ENCODE results near the gene TMEM245.

TMEM245 gene

DNA sequence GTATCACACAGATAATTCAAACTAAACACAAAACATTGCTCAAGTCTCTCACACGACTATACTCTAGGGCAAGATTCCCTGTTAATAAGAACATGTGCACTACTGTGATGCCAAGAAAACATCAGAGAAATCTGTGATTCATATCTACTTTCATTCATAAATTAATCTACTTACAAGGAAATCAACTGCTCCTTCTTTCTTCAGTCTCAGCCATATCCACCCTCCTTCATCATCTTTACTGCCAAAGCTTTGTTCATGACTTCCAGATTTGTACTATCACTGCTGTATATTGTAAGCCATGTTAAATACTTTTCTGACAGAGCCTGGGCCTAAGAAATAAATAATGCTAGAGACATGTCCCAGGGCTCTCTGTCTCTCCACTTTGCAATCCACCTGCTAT lies 141.5 kb downstream of the TMEM245 start:
- H3K79me2 ChIP-seq (ENCODE audit: insufficient read depth, low read length): no peaks in the 10 kb centered on the region
- no peaks in the 10 kb centered on the region for H3K27me3 ChIP-seq (ENCODE audit: insufficient read depth, low read length)
- peaks cover 29% of the 10 kb centered on the region; the same call in 1 of the 2 replicates for H3K36me3 ChIP-seq (ENCODE audit: insufficient read depth, low read length)
- no peak overlapping the region for H3K9ac ChIP-seq (ENCODE audit: low read length)
- H3K9me2 ChIP-seq (ENCODE audit: low read depth, low read length): no peaks in the 10 kb centered on the region
- H2AFZ ChIP-seq (ENCODE audit: low read length): no peak overlapping the region
- no peaks in the 10 kb centered on the region for H3K9me3 ChIP-seq (ENCODE audit: low read length)
- H4K20me1 ChIP-seq (ENCODE audit: insufficient read depth, low read length): no peaks in the 10 kb centered on the region
- H3K27ac ChIP-seq (ENCODE audit: low read depth, low read length, poor library complexity, severe bottlenecking): no peak overlapping the region
- H3K4me3 ChIP-seq (ENCODE audit: low read depth, low read length, poor library complexity, severe bottlenecking): no peak overlapping the region
- H3K4me1 ChIP-seq (ENCODE audit: insufficient read depth, low read length, severe bottlenecking): no peaks in the 10 kb centered on the region
- H3K4me2 ChIP-seq (ENCODE audit: low read length): no peak overlapping the region
- TF ChIP-seq, protein P1, sequence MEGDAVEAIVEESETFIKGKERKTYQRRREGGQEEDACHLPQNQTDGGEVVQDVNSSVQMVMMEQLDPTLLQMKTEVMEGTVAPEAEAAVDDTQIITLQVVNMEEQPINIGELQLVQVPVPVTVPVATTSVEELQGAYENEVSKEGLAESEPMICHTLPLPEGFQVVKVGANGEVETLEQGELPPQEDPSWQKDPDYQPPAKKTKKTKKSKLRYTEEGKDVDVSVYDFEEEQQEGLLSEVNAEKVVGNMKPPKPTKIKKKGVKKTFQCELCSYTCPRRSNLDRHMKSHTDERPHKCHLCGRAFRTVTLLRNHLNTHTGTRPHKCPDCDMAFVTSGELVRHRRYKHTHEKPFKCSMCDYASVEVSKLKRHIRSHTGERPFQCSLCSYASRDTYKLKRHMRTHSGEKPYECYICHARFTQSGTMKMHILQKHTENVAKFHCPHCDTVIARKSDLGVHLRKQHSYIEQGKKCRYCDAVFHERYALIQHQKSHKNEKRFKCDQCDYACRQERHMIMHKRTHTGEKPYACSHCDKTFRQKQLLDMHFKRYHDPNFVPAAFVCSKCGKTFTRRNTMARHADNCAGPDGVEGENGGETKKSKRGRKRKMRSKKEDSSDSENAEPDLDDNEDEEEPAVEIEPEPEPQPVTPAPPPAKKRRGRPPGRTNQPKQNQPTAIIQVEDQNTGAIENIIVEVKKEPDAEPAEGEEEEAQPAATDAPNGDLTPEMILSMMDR (IDR thresholded peaks at IDR 0.05; ENCODE audit: low read length): no peak
- no peak for TF ChIP-seq EZH2 (IDR thresholded peaks at IDR 0.05; ENCODE audit: borderline replicate concordance, low read length)
- H3F3A ChIP-seq (ENCODE audit: insufficient read depth, low read length): no peaks in the 10 kb centered on the region

DNA sequence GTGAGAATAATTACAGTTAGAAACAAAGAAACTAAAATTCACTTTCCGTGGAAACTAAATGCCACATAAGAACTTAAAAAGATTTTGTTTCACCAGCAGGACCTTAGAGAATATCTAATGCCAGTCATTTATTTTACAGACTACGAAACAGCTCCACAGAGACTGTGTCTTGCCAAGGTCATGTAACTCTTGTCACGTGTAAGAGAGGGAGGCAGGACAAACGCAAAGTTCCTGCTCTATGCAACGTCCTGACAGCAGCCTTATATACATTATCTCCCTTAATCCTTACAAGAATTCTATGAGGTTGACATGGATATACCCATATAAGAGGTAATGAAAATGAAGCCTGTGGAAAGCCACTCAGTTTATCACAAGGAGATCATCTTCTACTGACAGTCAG lies 145.9 kb downstream of the TMEM245 start:
- no peaks in the 10 kb centered on the region for H3K79me2 ChIP-seq (ENCODE audit: insufficient read depth, low read length)
- peaks cover 30% of the 10 kb centered on the region for H3K36me3 ChIP-seq (ENCODE audit: insufficient read depth, low read length)
- no peak overlapping the region for H3K4me2 ChIP-seq (ENCODE audit: low read length)
- H3K27ac ChIP-seq (ENCODE audit: low read depth, low read length, poor library complexity, severe bottlenecking): no peak overlapping the region
- TF ChIP-seq, protein P1 (IDR thresholded peaks at IDR 0.05; ENCODE audit: low read length): no peak
- no peak for TF ChIP-seq EZH2 (IDR thresholded peaks at IDR 0.05; ENCODE audit: borderline replicate concordance, low read length)
- no peak overlapping the region for H3K4me3 ChIP-seq (ENCODE audit: low read depth, low read length, poor library complexity, severe bottlenecking)
- no peak overlapping the region for H3K9ac ChIP-seq (ENCODE audit: low read length)
- no peaks in the 10 kb centered on the region for H3K9me3 ChIP-seq (ENCODE audit: low read length)
- H3K27me3 ChIP-seq (ENCODE audit: insufficient read depth, low read length): no peaks in the 10 kb centered on the region
- no peak overlapping the region for H2AFZ ChIP-seq (ENCODE audit: low read length)
- no peaks in the 10 kb centered on the region for H3F3A ChIP-seq (ENCODE audit: insufficient read depth, low read length)
- H4K20me1 ChIP-seq (ENCODE audit: insufficient read depth, low read length): no peaks in the 10 kb centered on the region
- no peaks in the 10 kb centered on the region for H3K9me2 ChIP-seq (ENCODE audit: low read depth, low read length)
- no peaks in the 10 kb centered on the region for H3K4me1 ChIP-seq (ENCODE audit: insufficient read depth, low read length, severe bottlenecking)

DNA sequence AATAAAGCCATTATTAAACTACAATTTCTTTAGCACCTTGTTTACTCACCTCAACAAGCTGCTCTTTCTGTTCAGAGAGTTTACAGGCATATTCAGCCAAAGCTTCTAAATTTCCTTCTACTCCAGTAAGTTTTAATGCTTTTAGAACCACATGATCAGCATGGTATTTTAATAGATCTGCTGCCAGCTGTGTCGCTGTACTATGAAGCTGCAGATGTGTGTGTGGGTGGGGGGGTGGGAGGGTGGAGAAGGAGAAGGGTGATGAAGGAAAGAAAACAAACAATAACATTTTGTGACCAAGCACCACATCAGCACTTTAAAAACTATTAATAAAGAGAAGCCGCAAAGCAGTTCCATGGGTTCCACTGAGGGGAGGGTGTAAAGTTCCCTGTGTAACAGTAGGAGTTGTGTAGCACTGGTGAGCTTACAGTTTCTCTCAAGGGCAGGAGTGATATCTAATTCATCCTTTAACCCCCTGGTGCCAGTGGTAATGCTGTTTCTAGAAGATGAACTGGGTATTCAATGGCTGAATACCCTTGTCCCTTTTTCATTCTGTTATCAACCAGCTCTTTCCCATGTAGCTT lies 147.0 kb downstream of the TMEM245 start:
- Histone ChIP-seq H3K79me2 (ENCODE audit: insufficient read depth, low read length) (no peaks in the 10 kb centered on the region), H3K9me2 (ENCODE audit: low read depth, low read length) (no peaks in the 10 kb centered on the region), H2AFZ (ENCODE audit: low read length) (no peak overlapping the region), H3K4me3 (ENCODE audit: low read depth, low read length, poor library complexity, severe bottlenecking) (no peak overlapping the region), H3K4me1 (ENCODE audit: insufficient read depth, low read length, severe bottlenecking) (no peaks in the 10 kb centered on the region), H3F3A (ENCODE audit: insufficient read depth, low read length) (no peaks in the 10 kb centered on the region), H3K27ac (ENCODE audit: low read depth, low read length, poor library complexity, severe bottlenecking) (no peak overlapping the region), H4K20me1 (ENCODE audit: insufficient read depth, low read length) (no peaks in the 10 kb centered on the region), H3K4me2 (ENCODE audit: low read length) (no peak overlapping the region), H3K9ac (ENCODE audit: low read length) (no peak overlapping the region), H3K36me3 (ENCODE audit: insufficient read depth, low read length) (peaks cover 19% of the 10 kb centered on the region), H3K9me3 (ENCODE audit: low read length) (no peaks in the 10 kb centered on the region), H3K27me3 (ENCODE audit: insufficient read depth, low read length) (no peaks in the 10 kb centered on the region)
- TF ChIP-seq EZH2 (IDR thresholded peaks at IDR 0.05; ENCODE audit: borderline replicate concordance, low read length): no peak
- TF ChIP-seq, protein P1 (IDR thresholded peaks at IDR 0.05; ENCODE audit: low read length): no peak

All from OCI-LY1 (cell line).